Subcutaneous abdominal adipose tissue (tissue), 5 donors: Measurements from ENCODE around the gene POLL.
"Not testable (repeated sequence)": the region's sequence is repeated elsewhere in the genome, so short reads cannot be mapped to it uniquely, and the experiment has no call there.

Experiments used
- H3K27ac ChIP-seq: one replicate; pipeline ENCODE4 v1.7.0; 2013; ENCODE audit warnings: low read depth, mild to moderate bottlenecking, inconsistent platforms, low read length, moderate library complexity
- H3K27me3 ChIP-seq, 5 donors: one replicate each; pipeline ENCODE4 v1.7.0; 2013; ENCODE audit warnings: low read length in 5 of 5, inconsistent platforms in 1 of 5; ENCODE audit not compliant: control insufficient read depth in 5 of 5, insufficient read depth in 4 of 5
- H3K36me3 ChIP-seq, 5 donors: one replicate each; pipeline ENCODE4 v1.7.0; 2013; ENCODE audit warnings: low read length in 5 of 5; ENCODE audit not compliant: control insufficient read depth in 5 of 5, insufficient read depth in 5 of 5
- H3K4me1 ChIP-seq, 5 donors: one replicate each; pipeline ENCODE4 v1.7.0; 2013; ENCODE audit warnings: low read length in 5 of 5, mild to moderate bottlenecking in 3 of 5, moderate library complexity in 1 of 5; ENCODE audit not compliant: control insufficient read depth in 5 of 5, insufficient read depth in 5 of 5
- H3K4me3 ChIP-seq, 5 donors: one replicate each; pipeline ENCODE4 v1.7.0; 2013; ENCODE audit warnings: low read length in 5 of 5, low read depth in 1 of 5
- H3K9ac ChIP-seq, 5 donors: one replicate each; pipeline ENCODE4 v1.7.0; 2013; ENCODE audit warnings: low read length in 5 of 5, mild to moderate bottlenecking in 4 of 5, moderate library complexity in 3 of 5
- H3K9me3 ChIP-seq, 5 donors: one replicate each; pipeline ENCODE4 v1.7.0; 2013; ENCODE audit warnings: low read length in 5 of 5; ENCODE audit not compliant: control insufficient read depth in 5 of 5
- donor health status: healthy.
- donor health status: healthy.
- donor health status: healthy.
- donor health status: healthy.
- donor health status: healthy.

Gene POLL

DNA sequence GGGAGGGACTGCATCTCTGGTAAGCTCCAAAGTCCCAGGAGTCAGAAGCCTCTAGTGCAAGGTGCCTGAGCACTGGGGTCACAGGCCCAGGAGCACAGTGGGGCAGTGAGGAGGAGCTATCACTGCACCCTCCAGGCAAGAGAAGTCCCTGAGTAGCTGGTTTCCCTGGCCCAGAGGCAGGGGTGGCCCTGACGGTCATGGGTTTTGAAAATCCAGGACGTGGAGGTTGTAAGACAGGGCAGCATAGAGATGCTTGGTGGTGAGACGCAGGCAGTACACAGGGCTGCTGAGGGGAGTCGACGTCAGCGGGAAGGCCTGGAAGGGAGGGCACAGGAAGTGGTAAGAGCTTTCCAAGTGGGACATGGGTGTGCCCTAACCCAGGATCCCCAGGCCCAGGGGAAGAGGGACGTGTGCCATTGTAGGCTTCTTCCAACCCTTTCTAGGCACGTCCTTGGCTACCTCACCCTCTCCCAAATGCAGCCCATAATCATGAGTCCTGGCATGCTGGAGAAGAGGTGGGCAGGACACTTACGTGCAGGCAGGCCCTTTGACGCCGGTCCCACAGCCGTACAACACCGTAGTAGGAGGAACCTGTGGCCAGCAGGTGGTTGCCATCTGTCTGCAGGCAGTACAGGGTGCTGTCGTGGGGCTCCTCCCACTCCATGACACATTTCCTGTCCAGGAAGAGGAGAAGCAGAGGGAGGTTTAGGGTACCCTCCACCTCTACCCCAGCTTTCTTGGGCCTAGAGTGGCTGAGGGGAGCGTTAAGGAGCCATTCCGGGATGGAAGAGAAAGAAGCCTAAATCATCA lies 23.2 kb upstream of the POLL start:
- H3K4me3 ChIP-seq: no peak overlapping the region
- H3K27ac ChIP-seq: peak overlapping the region; percentile 46
- H3K9ac ChIP-seq: no peak overlapping the region
- H3K9me3 ChIP-seq: no peaks in the 10 kb centered on the region
- peaks cover 0 to 77% (median 57%) of the 10 kb centered on the region in 5 donors for H3K36me3 ChIP-seq
- peaks cover 7 to 25% (median 18%) of the 10 kb centered on the region in 5 donors for H3K4me1 ChIP-seq
- no peaks in the 10 kb centered on the region for H3K27me3 ChIP-seq

GRCh38 chr10:101609481-101609880 lies 21.4 kb upstream of the POLL start:
- Histone ChIP-seq H3K36me3 (peaks cover 0 to 88% (median 65%) of the 10 kb centered on the region in 5 donors), H3K4me1 (peaks cover 7 to 25% (median 18%) of the 10 kb centered on the region in 5 donors), H3K9ac (no peak overlapping the region), H3K27me3 (no peaks in the 10 kb centered on the region), H3K9me3 (no peaks in the 10 kb centered on the region), H3K27ac (no peak overlapping the region), H3K4me3 (no peak overlapping the region)

GRCh38 chr10:101607124-101607523 lies 19.1 kb upstream of the POLL start:
- Histone ChIP-seq H3K4me1 (peaks cover 7 to 23% (median 18%) of the 10 kb centered on the region in 5 donors), H3K27ac (no peak overlapping the region), H3K27me3 (no peaks in the 10 kb centered on the region), H3K9ac (no peak overlapping the region), H3K9me3 (no peaks in the 10 kb centered on the region), H3K36me3 (peaks cover 4 to 79% (median 65%) of the 10 kb centered on the region in 5 donors), H3K4me3 (no peak overlapping the region)

- no peak overlapping the region for H3K9ac ChIP-seq
- no peaks in the 10 kb centered on the region for H3K4me1 ChIP-seq
- no peaks in the 10 kb centered on the region for H3K27me3 ChIP-seq
- peaks cover 4 to 44% (median 29%) of the 10 kb centered on the region in 5 donors for H3K36me3 ChIP-seq
- no peak overlapping the region for H3K27ac ChIP-seq
- no peak overlapping the region for H3K4me3 ChIP-seq
- H3K9me3 ChIP-seq: no peaks in the 10 kb centered on the region
Measured at GRCh38 chr10:101602761-101603398, 14.8 kb upstream of the POLL start.

- H3K27me3 ChIP-seq: no peaks in the 10 kb centered on the region
- H3K4me1 ChIP-seq: no peaks in the 10 kb centered on the region
- no peak overlapping the region for H3K4me3 ChIP-seq
- no peak overlapping the region for H3K27ac ChIP-seq
- H3K9ac ChIP-seq: no peak overlapping the region
- no peaks in the 10 kb centered on the region for H3K9me3 ChIP-seq
- H3K36me3 ChIP-seq: peaks cover 4 to 31% (median 16%) of the 10 kb centered on the region in 5 donors
Measured at GRCh38 chr10:101601541-101601940, 13.5 kb upstream of the POLL start.

- peaks cover 0 to 17% (median 12%) of the 10 kb centered on the region in 5 donors for H3K4me1 ChIP-seq
- peaks cover 0 to 6% (median 0%) of the 10 kb centered on the region in 5 donors for H3K36me3 ChIP-seq
- no peaks in the 10 kb centered on the region for H3K27me3 ChIP-seq
- H3K4me3 ChIP-seq: no peak overlapping the region
- no peak overlapping the region for H3K9ac ChIP-seq
- no peaks in the 10 kb centered on the region for H3K9me3 ChIP-seq
- no peak overlapping the region for H3K27ac ChIP-seq
Measured at GRCh38 chr10:101597091-101597900, 9.2 kb upstream of the POLL start.

DNA sequence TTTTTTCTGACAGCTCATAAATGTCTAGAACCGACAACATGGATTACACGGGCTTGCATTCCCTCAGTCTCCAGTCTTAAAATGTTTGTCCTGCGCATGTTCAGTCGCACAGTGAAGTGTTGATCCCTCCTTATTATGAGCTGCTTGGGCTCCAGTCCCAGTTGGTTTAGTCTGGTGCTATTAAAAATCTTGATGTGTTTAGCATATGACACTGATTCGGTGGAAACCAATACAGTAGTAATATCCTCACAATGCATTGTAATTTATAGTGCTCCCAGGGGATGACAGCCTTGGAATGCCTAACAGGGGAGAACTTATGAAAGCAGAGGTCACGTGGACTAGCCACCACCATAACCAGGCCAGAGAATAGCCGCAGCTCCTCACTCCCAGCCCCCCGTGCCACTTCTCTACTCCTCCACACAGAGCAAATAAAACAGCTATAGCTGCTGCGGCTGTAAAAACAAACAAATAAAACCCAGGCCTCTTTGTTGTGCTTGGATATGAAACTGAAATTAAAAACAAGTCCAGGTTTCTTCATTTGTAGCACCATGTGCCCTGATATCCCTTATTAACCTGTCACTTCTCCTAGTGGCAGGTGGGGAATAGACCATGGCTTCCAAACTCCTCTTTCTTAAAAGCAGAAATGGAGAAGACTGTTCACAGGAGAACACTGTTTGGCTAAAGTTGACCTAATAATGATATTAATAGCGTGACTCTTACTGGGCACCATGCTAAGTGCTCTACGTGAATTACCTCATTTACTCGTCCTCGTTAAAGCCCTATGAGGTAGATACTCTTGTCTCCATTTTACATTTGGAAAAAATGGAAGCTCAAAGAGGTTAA lies 7.8 kb upstream of the POLL start:
- Histone ChIP-seq H3K4me3 (peak overlapping the region in 1 of 5 donors; percentile 23), H3K4me1 (peaks cover 0 to 17% (median 12%) of the 10 kb centered on the region in 5 donors), H3K27me3 (no peaks in the 10 kb centered on the region), H3K9ac (peak overlapping the region in 1 of 5 donors; percentile 9), H3K36me3 (peaks cover 0 to 4% (median 0%) of the 10 kb centered on the region in 5 donors), H3K9me3 (no peaks in the 10 kb centered on the region), H3K27ac (peak overlapping the region; percentile 7)

GRCh38 chr10:101593331-101593730 lies 5.3 kb upstream of the POLL start:
- H3K4me3 ChIP-seq, H3K27me3 ChIP-seq, H3K9me3 ChIP-seq, H3K27ac ChIP-seq, H3K36me3 ChIP-seq, H3K9ac ChIP-seq: not testable (repeated sequence)
- peaks cover 0 to 25% (median 19%) of the 10 kb centered on the region in 5 donors for H3K4me1 ChIP-seq

GRCh38 chr10:101588879-101589278 lies 822 bp upstream of the POLL start:
- H3K27ac ChIP-seq: no peak overlapping the region
- H3K27me3 ChIP-seq: no peaks in the 10 kb centered on the region
- peaks cover 3 to 29% (median 23%) of the 10 kb centered on the region in 5 donors for H3K4me1 ChIP-seq
- H3K36me3 ChIP-seq: peaks cover 0 to 21% (median 15%) of the 10 kb centered on the region in 5 donors
- peak overlapping the region; percentile 88 to 100 (median 97) for H3K4me3 ChIP-seq
- H3K9me3 ChIP-seq: no peaks in the 10 kb centered on the region
- peak overlapping the region in 2 of 5 donors; percentile 89 to 94 for H3K9ac ChIP-seq
